Body of pancreas (tissue), 4 donors: Measurements from ENCODE around the gene DIS3L2.

Experiments
- CTCF ChIP-seq, 7 experiments: fragments of 450-650 bp in 4 of 7; fragments of 200-600 bp in 3 of 7; sonication (generic) in 3 of 7; IDR thresholded peaks; one replicate each; pipeline ENCODE4 v1.5.1; 2016 to 2019; ENCODE audit warnings: antibody characterized with exemption in 7 of 7
- POLR2A ChIP-seq, 3 donors: fragments of 450-650 bp; IDR thresholded peaks; one replicate each; pipeline ENCODE4 v1.6.1; 2016; ENCODE audit warnings: antibody characterized with exemption in 3 of 3, mild to moderate bottlenecking in 2 of 3

- TF ChIP-seq POLR2A (IDR thresholded peaks at IDR 0.05), result no peak
- TF ChIP-seq CTCF (IDR thresholded peaks at IDR 0.05), result no peak
Measured at GRCh38 chr2:232323328-232323650, 361.8 kb downstream of the DIS3L2 start.
